Measurements from ENCODE around the gene AP5B1. TPM values are rescaled to one million over a fixed set of nuclear protein-coding genes. Genes with fewer than 3 reads are reported as not detected.

The AP5B1 gene
- total and polyA plus RNA-seq, 9 of the 15 experiments (the other 6 are each of a cell fraction or from before 2014, with no cell fraction given), result 0.51 to 24.2 (median 5.1) TPM

DNA sequence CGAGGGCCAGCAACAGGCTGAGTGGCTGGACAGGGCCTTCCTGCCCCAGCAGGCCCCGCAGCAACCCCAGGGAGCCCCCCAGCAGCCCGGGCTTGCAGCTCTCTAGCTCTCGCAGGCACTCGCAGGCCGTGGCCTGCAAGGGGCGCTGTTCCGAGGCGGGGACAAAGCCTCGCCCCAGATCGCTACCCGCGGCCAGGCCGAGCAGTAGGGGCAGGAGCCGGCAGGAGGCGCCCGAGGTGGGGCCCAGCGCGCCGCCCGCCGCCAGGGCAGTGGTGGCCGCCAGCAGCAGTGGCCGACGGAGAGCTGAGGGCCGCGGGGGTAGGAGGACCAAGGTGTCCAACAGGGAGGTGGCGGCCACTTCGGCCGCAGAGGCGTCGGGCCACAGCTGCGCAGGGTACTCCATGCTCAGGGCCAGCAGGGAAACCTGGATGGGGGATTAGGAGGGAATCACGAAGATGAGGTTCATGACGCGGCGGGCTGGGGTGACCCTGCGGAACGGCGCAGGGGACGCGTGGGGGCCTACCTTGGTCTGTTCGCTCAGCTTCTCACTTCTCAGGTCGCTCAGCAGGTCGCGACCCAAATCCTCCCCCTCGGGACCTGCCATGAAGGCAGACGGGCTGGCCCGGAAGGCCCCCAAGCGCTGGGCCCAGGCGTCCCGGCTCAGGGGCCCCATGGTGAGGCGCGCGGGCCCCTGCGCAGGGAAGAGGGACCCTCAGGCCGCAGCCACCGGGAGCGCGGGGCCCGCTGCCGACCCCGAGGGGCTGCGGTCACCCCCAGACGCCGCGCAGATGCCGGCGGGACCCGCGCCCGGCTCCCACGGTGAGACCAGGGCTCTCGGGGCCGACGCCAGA, 632 bp downstream of the AP5B1 start (continued):
- TF ChIP-seq, protein P1, sequence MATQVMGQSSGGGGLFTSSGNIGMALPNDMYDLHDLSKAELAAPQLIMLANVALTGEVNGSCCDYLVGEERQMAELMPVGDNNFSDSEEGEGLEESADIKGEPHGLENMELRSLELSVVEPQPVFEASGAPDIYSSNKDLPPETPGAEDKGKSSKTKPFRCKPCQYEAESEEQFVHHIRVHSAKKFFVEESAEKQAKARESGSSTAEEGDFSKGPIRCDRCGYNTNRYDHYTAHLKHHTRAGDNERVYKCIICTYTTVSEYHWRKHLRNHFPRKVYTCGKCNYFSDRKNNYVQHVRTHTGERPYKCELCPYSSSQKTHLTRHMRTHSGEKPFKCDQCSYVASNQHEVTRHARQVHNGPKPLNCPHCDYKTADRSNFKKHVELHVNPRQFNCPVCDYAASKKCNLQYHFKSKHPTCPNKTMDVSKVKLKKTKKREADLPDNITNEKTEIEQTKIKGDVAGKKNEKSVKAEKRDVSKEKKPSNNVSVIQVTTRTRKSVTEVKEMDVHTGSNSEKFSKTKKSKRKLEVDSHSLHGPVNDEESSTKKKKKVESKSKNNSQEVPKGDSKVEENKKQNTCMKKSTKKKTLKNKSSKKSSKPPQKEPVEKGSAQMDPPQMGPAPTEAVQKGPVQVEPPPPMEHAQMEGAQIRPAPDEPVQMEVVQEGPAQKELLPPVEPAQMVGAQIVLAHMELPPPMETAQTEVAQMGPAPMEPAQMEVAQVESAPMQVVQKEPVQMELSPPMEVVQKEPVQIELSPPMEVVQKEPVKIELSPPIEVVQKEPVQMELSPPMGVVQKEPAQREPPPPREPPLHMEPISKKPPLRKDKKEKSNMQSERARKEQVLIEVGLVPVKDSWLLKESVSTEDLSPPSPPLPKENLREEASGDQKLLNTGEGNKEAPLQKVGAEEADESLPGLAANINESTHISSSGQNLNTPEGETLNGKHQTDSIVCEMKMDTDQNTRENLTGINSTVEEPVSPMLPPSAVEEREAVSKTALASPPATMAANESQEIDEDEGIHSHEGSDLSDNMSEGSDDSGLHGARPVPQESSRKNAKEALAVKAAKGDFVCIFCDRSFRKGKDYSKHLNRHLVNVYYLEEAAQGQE (IDR thresholded peaks at IDR 0.05; ENCODE audit: borderline replicate concordance), result peak; percentile 85
- TF ChIP-seq, protein P1 (CRISPR knock-in tag; IDR thresholded peaks at IDR 0.05; ENCODE audit: low read depth), result peak; percentile 11; the same call in 1 of the 2 replicates
- peak; percentile 77; the same call in 1 of the 2 replicates for TF ChIP-seq NR3C1 (CRISPR knock-in tag; IDR thresholded peaks at IDR 0.05)
- TF ChIP-seq POLR2A (conservative IDR thresholded peaks at IDR 0.05), result peak; percentile 85
- TF ChIP-seq, protein P2, sequence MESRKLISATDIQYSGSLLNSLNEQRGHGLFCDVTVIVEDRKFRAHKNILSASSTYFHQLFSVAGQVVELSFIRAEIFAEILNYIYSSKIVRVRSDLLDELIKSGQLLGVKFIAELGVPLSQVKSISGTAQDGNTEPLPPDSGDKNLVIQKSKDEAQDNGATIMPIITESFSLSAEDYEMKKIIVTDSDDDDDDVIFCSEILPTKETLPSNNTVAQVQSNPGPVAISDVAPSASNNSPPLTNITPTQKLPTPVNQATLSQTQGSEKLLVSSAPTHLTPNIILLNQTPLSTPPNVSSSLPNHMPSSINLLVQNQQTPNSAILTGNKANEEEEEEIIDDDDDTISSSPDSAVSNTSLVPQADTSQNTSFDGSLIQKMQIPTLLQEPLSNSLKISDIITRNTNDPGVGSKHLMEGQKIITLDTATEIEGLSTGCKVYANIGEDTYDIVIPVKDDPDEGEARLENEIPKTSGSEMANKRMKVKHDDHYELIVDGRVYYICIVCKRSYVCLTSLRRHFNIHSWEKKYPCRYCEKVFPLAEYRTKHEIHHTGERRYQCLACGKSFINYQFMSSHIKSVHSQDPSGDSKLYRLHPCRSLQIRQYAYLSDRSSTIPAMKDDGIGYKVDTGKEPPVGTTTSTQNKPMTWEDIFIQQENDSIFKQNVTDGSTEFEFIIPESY (CRISPR knock-in tag; IDR thresholded peaks at IDR 0.05), result peak; percentile 88
- TF ChIP-seq, protein P3, sequence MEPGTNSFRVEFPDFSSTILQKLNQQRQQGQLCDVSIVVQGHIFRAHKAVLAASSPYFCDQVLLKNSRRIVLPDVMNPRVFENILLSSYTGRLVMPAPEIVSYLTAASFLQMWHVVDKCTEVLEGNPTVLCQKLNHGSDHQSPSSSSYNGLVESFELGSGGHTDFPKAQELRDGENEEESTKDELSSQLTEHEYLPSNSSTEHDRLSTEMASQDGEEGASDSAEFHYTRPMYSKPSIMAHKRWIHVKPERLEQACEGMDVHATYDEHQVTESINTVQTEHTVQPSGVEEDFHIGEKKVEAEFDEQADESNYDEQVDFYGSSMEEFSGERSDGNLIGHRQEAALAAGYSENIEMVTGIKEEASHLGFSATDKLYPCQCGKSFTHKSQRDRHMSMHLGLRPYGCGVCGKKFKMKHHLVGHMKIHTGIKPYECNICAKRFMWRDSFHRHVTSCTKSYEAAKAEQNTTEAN (CRISPR knock-in tag; IDR thresholded peaks at IDR 0.05), result peak; percentile 65; the same call in 1 of the 2 replicates
- TF ChIP-seq HCFC1 (IDR thresholded peaks at IDR 0.05; ENCODE audit: low read depth, low read length), result peak; percentile 46
- TF ChIP-seq ZNF174 (CRISPR knock-in tag; IDR thresholded peaks at IDR 0.05), result no peak
- no peak for TF ChIP-seq BDP1 (IDR thresholded peaks at IDR 0.05; ENCODE audit: insufficient read depth, insufficient read length)
- TF ChIP-seq TBP (optimal IDR thresholded peaks at IDR 0.05; ENCODE audit: low read depth, low read length), result peak; percentile 52
- TF ChIP-seq, protein P4, sequence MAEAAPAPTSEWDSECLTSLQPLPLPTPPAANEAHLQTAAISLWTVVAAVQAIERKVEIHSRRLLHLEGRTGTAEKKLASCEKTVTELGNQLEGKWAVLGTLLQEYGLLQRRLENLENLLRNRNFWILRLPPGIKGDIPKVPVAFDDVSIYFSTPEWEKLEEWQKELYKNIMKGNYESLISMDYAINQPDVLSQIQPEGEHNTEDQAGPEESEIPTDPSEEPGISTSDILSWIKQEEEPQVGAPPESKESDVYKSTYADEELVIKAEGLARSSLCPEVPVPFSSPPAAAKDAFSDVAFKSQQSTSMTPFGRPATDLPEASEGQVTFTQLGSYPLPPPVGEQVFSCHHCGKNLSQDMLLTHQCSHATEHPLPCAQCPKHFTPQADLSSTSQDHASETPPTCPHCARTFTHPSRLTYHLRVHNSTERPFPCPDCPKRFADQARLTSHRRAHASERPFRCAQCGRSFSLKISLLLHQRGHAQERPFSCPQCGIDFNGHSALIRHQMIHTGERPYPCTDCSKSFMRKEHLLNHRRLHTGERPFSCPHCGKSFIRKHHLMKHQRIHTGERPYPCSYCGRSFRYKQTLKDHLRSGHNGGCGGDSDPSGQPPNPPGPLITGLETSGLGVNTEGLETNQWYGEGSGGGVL (CRISPR knock-in tag; IDR thresholded peaks at IDR 0.05), result no peak
- TF ChIP-seq RBM14 (IDR thresholded peaks at IDR 0.05; ENCODE audit: borderline replicate concordance, insufficient read depth, low read depth, low read length), result no peak; the same call in 1 of the 2 replicates
- peak; percentile 44 for TF ChIP-seq HNRNPLL (IDR thresholded peaks at IDR 0.05; ENCODE audit: low read depth, low read length, poor library complexity, severe bottlenecking)
